ENCODE measurements around the gene SEC24C. TPM values are rescaled to one million over a fixed set of nuclear protein-coding genes. Genes with fewer than 3 reads are reported as not detected.

SEC24C gene
- total and polyA plus RNA-seq, 2 of the 13 experiments (the other 11 are each of a cell fraction or from before 2014, with no cell fraction given): 63.1 to 66.4 TPM

DNA sequence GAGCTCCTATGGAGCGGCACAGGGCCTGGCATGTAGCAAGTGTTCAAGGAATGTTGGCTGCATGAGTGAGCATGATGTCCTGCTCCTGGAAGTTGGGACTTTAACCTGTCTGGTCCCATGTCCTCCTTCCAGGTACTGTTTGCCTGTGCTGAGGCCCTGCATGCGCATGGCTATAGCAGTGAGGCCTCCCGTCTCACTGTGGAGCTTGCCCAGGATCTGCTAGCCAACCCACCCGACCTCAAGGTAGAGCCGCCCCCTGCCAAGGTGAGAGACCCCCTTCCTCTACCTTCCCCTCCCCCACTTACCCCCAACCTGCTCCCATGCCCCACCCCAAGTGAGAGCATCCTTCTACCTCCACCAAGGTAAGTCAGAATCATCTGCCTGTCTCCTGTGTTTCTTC lies 49.3 kb downstream of the SEC24C start:
- ChIA-PET POLR2A (no interaction called here), CTCF (ENCODE audit: low intra/inter-chr PET ratio, low total read pairs) (no interaction called here)
- no peak for DNase-seq (ENCODE audit: low spot score)
- H3K27me3 ChIP-seq (ENCODE audit: control insufficient read depth in 1 of 2, insufficient read depth in 2 of 2, low read length in 2 of 2): no peaks in the 10 kb centered on the region
- ATAC-seq: no peak
- H3K4me3 ChIP-seq (replicated peaks in 1 of 3; ENCODE audit: insufficient read depth in 1 of 3, low read depth in 2 of 3, low read length in 3 of 3): no peak overlapping the region
- peaks cover 8% of the 10 kb centered on the region for H3K4me1 ChIP-seq (ENCODE audit: insufficient read depth, low read length)
- H2AFZ ChIP-seq (ENCODE audit: low read length): no peak overlapping the region
- peaks cover 2% of the 10 kb centered on the region for H3K79me2 ChIP-seq (ENCODE audit: insufficient read depth, low read length)
- WGBS (ENCODE audit: low lambda C conversion rate): 95% methylated on average over 5 of the region's 5 CpGs
- no peak for FAIRE-seq
- BruUV-seq (replicated peaks): no TSS peak
- in situ Hi-C loops (cut with HindIII; ENCODE audit: extremely low pct_ligation_motif_present, low pct_unique_long_range_greater_than_20kb): no loop called here
- intact Hi-C loops (cut with micrococcal nuclease; ENCODE audit: unreplicated experiment): no loop called here
- TF ChIP-seq, protein P1, sequence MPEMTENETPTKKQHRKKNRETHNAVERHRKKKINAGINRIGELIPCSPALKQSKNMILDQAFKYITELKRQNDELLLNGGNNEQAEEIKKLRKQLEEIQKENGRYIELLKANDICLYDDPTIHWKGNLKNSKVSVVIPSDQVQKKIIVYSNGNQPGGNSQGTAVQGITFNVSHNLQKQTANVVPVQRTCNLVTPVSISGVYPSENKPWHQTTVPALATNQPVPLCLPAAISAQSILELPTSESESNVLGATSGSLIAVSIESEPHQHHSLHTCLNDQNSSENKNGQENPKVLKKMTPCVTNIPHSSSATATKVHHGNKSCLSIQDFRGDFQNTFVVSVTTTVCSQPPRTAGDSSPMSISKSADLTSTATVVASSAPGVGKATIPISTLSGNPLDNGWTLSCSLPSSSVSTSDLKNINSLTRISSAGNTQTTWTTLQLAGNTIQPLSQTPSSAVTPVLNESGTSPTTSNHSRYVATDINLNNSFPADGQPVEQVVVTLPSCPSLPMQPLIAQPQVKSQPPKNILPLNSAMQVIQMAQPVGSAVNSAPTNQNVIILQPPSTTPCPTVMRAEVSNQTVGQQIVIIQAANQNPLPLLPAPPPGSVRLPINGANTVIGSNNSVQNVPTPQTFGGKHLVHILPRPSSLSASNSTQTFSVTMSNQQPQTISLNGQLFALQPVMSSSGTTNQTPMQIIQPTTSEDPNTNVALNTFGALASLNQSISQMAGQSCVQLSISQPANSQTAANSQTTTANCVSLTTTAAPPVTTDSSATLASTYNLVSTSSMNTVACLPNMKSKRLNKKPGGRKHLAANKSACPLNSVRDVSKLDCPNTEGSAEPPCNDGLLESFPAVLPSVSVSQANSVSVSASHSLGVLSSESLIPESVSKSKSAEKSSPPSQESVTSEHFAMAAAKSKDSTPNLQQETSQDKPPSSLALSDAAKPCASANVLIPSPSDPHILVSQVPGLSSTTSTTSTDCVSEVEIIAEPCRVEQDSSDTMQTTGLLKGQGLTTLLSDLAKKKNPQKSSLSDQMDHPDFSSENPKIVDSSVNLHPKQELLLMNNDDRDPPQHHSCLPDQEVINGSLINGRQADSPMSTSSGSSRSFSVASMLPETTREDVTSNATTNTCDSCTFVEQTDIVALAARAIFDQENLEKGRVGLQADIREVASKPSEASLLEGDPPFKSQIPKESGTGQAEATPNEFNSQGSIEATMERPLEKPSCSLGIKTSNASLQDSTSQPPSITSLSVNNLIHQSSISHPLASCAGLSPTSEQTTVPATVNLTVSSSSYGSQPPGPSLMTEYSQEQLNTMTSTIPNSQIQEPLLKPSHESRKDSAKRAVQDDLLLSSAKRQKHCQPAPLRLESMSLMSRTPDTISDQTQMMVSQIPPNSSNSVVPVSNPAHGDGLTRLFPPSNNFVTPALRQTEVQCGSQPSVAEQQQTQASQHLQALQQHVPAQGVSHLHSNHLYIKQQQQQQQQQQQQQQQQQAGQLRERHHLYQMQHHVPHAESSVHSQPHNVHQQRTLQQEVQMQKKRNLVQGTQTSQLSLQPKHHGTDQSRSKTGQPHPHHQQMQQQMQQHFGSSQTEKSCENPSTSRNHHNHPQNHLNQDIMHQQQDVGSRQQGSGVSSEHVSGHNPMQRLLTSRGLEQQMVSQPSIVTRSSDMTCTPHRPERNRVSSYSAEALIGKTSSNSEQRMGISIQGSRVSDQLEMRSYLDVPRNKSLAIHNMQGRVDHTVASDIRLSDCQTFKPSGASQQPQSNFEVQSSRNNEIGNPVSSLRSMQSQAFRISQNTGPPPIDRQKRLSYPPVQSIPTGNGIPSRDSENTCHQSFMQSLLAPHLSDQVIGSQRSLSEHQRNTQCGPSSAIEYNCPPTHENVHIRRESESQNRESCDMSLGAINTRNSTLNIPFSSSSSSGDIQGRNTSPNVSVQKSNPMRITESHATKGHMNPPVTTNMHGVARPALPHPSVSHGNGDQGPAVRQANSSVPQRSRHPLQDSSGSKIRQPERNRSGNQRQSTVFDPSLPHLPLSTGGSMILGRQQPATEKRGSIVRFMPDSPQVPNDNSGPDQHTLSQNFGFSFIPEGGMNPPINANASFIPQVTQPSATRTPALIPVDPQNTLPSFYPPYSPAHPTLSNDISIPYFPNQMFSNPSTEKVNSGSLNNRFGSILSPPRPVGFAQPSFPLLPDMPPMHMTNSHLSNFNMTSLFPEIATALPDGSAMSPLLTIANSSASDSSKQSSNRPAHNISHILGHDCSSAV (CRISPR knock-in tag; IDR thresholded peaks at IDR 0.05; ENCODE audit: borderline replicate concordance): no peak
- TF ChIP-seq PCBP2 (optimal IDR thresholded peaks at IDR 0.05; ENCODE audit: low read depth, low read length, poor library complexity, severe bottlenecking): no peak
- TF ChIP-seq, protein P2, sequence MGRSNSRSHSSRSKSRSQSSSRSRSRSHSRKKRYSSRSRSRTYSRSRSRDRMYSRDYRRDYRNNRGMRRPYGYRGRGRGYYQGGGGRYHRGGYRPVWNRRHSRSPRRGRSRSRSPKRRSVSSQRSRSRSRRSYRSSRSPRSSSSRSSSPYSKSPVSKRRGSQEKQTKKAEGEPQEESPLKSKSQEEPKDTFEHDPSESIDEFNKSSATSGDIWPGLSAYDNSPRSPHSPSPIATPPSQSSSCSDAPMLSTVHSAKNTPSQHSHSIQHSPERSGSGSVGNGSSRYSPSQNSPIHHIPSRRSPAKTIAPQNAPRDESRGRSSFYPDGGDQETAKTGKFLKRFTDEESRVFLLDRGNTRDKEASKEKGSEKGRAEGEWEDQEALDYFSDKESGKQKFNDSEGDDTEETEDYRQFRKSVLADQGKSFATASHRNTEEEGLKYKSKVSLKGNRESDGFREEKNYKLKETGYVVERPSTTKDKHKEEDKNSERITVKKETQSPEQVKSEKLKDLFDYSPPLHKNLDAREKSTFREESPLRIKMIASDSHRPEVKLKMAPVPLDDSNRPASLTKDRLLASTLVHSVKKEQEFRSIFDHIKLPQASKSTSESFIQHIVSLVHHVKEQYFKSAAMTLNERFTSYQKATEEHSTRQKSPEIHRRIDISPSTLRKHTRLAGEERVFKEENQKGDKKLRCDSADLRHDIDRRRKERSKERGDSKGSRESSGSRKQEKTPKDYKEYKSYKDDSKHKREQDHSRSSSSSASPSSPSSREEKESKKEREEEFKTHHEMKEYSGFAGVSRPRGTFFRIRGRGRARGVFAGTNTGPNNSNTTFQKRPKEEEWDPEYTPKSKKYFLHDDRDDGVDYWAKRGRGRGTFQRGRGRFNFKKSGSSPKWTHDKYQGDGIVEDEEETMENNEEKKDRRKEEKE (IDR thresholded peaks at IDR 0.05): no peak
- no peak for TF ChIP-seq ZNF816 (CRISPR knock-in tag; IDR thresholded peaks at IDR 0.05; ENCODE audit: borderline replicate concordance)
- TF ChIP-seq, protein P3, sequence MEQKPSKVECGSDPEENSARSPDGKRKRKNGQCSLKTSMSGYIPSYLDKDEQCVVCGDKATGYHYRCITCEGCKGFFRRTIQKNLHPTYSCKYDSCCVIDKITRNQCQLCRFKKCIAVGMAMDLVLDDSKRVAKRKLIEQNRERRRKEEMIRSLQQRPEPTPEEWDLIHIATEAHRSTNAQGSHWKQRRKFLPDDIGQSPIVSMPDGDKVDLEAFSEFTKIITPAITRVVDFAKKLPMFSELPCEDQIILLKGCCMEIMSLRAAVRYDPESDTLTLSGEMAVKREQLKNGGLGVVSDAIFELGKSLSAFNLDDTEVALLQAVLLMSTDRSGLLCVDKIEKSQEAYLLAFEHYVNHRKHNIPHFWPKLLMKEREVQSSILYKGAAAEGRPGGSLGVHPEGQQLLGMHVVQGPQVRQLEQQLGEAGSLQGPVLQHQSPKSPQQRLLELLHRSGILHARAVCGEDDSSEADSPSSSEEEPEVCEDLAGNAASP (CRISPR knock-in tag; IDR thresholded peaks at IDR 0.05; ENCODE audit: borderline replicate concordance): no peak
- TF ChIP-seq U2AF1 (optimal IDR thresholded peaks at IDR 0.05; ENCODE audit: low read depth, low read length): no peak
- H4K20me1 ChIP-seq (ENCODE audit: insufficient read depth, low read length): no peaks in the 10 kb centered on the region; the same call in 1 of the 2 replicates
- no peak overlapping the region for H3K4me2 ChIP-seq (ENCODE audit: low read depth, low read length)
- H3K36me3 ChIP-seq (replicated peaks in 1 of 2; ENCODE audit: control insufficient read depth in 1 of 2, insufficient read depth in 2 of 2, low read length in 2 of 2): peaks cover 44 to 84% of the 10 kb centered on the region in 2 experiments
- no peak overlapping the region for H3K9ac ChIP-seq (ENCODE audit: insufficient read depth, low read depth, low read length)
- H3K27ac ChIP-seq (ENCODE audit: extremely low read length, insufficient read depth, low read length): no peak overlapping the region
- no peaks in the 10 kb centered on the region for H3K9me3 ChIP-seq (ENCODE audit: low read length)

Measured in HepG2 (cell line).